Bronchial smooth muscle cell (primary cell): Measurements from ENCODE around the gene PSTPIP1. TPM values are rescaled to one million over a fixed set of nuclear protein-coding genes. Genes with fewer than 3 reads are reported as not detected.

Experiments used
- total RNA-seq: library from RNA; depleted of rRNA; stranded (reverse); fragments of >200 nt; gene quantifications from 2 replicates; pipeline ENCODE4 v1.2.1, GENCODE V29; 2014

The PSTPIP1 gene
- 0.32 TPM in 1 of 2 replicates, not detected in the other for total RNA-seq

DNA sequence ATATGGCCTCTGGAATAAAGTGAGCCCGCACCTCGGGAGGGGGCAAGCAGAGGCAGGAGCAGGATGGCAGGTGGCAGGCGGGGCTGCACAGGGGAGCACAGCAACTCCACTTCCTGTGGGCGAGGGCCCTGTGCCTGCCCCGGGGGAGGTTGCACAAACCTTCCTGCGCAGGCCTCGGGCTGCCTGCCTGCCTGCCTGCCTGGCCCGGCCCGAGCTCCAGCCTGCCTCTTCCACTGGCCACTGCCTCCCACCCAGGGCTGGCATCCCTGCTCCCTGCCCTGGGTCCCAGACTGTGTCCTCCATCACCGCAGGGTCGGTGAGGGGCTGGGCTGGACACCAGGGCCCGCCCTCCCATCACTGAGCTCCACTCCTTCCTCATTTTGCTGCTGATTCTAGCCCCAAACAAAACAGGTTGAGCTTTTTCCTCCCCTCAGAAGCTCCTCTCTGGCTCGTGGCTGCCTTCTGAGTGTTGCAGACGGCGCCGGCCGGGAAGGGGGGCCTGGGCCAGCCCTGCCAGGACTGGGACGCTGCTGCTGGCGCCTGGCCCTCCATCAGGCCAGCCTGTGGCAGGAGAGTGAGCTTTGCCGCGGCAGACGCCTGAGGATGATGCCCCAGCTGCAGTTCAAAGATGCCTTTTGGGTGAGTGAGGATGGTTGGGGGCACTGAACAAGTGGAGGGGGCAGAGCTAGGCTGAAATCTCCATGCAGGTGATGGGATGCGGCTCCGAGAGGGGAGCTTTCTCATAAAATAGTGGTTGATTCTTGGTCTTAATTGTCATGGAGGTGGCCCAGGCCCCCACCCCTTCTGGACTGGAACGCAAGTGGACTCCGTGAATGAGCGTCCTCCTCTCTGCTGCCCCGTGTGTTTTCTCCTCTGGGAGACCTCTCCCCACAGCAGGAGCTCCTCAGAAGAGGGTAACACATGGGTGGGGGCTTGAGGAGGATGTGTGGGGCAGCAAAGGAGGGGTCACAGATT, at the start of gene PSTPIP1:
TSS of gene PSTPIP1 (plus strand) at position 156 of the 975 bp plus-strand sequence. CDS start at position 604, 448 bp downstream.

GRCh38 chr15:77070495-77071304, 75.8 kb downstream of the PSTPIP1 start, which contains the start of gene TSPAN3:
Gene TSPAN3 (minus strand): TSS chr15:77071109. CDS start chr15:77070954, 155 bp downstream.

Other genes starting within 250 kb of the PSTPIP1 start
- gene SCAPER, start 89.8 kb upstream of the PSTPIP1 start, total RNA-seq = 4.7 and 6.9 TPM in 2 replicates
- gene RCN2, start 63.4 kb upstream of the PSTPIP1 start, total RNA-seq = 25.9 and 38.3 TPM in 2 replicates
- gene TSPAN3, start 76.0 kb downstream of the PSTPIP1 start, total RNA-seq = 170 and 172 TPM in 2 replicates